Epithelial cell of esophagus (primary cell): ENCODE measurements around the gene KIAA1217.

Experiments used
- DNase-seq: peaks from one replicate; pipeline ENCODE4 v3.0.0; 2010; ENCODE audit warnings: low read depth
- H3K4me3 ChIP-seq: 2 replicates; pipeline ENCODE4 v1.5.1; 2011; ENCODE audit warnings: mild to moderate bottlenecking, low read length, control low read depth
- CTCF ChIP-seq: IDR thresholded peaks from 2 replicates; pipeline ENCODE4 v1.5.1; 2011; ENCODE audit warnings: low read depth, mild to moderate bottlenecking, low read length, control low read depth, inconsistent platforms; ENCODE audit not compliant: insufficient read depth; ENCODE audit errors: missing control alignments

KIAA1217 gene

GRCh38 chr10:24303522-24304310 is 94.8 kb downstream of the KIAA1217 start:
- no peak for DNase-seq
- no peak for TF ChIP-seq CTCF

GRCh38 chr10:24305551-24306506 is 96.9 kb downstream of the KIAA1217 start:
- TF ChIP-seq CTCF: no peak
- DNase-seq: no peak
- no peak overlapping the region for H3K4me3 ChIP-seq

More at GRCh38 chr10:24303522-24304310, 94.8 kb downstream of the KIAA1217 start:
- no peak overlapping the region for H3K4me3 ChIP-seq

- DNase-seq: no peak
- H3K4me3 ChIP-seq: no peak overlapping the region
- no peak for TF ChIP-seq CTCF
Measured at GRCh38 chr10:24306507-24306875, 97.6 kb downstream of the KIAA1217 start.

GRCh38 chr10:24307116-24307515 is 98.2 kb downstream of the KIAA1217 start:
- DNase-seq: no peak
- no peak overlapping the region for H3K4me3 ChIP-seq
- no peak for TF ChIP-seq CTCF

- no peak overlapping the region for H3K4me3 ChIP-seq
- no peak for TF ChIP-seq CTCF
- DNase-seq: no peak
Measured at GRCh38 chr10:24307696-24308485, 99.0 kb downstream of the KIAA1217 start.

GRCh38 chr10:24310104-24310503 is 101.2 kb downstream of the KIAA1217 start:
- TF ChIP-seq CTCF: no peak
- DNase-seq: peak; percentile 52
- no peak overlapping the region for H3K4me3 ChIP-seq
